NT2/D1 (cell line): ENCODE data around the gene PIKFYVE.

Source experiments
- YY1 ChIP-seq: IDR thresholded peaks from 2 replicates; pipeline ENCODE4 v1.6.1; 2011; ENCODE audit not compliant: insufficient read length, insufficient read depth
- ZNF274 ChIP-seq: IDR thresholded peaks from 2 replicates; pipeline ENCODE4 v1.6.1; 2011; ENCODE audit warnings: mild to moderate bottlenecking, low read depth, low read length

DNA sequence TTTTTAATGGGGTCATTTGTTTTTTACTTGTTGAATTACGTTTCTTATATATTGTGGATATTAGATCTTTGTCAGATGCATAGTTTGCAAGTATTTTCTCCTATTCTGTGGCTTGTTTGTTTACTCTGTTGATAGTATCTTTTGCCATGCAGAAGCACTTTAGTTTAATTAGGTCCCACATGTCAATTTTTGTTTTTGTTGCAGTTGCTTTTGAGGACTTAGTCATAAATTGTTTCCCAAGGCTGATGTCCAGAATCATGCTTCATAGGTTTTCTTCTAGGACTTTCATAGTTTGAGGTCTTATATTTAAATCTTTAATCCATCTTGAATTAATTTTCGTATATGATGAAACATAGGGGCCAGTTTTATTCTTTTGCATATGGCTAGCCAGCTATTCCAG, 13.2 kb downstream of the PIKFYVE start:
- no peak for TF ChIP-seq YY1
- no peak for TF ChIP-seq ZNF274
